ENCODE data around the gene AOX1. TPM values are rescaled to one million over a fixed set of nuclear protein-coding genes. Genes with fewer than 3 reads are reported as not detected.
"Not testable (repeated sequence)": the region's sequence is repeated elsewhere in the genome, so short reads cannot be mapped to it uniquely, and the experiment has no call there.

AOX1 gene
- total and polyA plus RNA-seq, 8 donors: 17.8 to 181 (median 120) TPM

DNA sequence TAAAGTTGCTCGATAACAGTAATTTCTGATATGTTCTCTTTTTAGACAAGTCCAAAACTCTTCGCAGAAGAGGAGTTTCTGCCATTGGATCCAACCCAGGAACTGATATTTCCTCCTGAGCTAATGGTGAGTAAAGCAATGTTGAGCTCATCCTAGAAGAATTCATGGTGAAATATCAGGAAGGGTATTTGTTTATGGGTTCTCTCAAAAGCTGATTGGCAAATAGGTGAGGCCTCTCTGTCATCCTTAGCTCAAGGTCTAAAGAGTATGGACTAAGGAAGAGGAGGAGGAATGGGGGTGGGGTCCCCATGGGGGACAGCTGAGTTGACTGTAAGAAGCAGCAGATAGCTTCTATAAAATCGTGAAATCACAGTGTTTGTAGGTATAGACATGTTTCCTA lies 18.2 kb downstream of the AOX1 start:
- FAIRE-seq (no peak), DNase-seq (no peak), ATAC-seq (peak in 2 of 4 donors; percentile 71 to 80)
- no peaks in the 10 kb centered on the region for H3K4me1 ChIP-seq
- H3K36me3 ChIP-seq: peaks cover under 1 to 47% (median 26%) of the 10 kb centered on the region in 3 donors
- 70 to 78% methylated on average over 3 of the region's 3 CpGs for WGBS, 2 donors
- TF ChIP-seq, protein P1, sequence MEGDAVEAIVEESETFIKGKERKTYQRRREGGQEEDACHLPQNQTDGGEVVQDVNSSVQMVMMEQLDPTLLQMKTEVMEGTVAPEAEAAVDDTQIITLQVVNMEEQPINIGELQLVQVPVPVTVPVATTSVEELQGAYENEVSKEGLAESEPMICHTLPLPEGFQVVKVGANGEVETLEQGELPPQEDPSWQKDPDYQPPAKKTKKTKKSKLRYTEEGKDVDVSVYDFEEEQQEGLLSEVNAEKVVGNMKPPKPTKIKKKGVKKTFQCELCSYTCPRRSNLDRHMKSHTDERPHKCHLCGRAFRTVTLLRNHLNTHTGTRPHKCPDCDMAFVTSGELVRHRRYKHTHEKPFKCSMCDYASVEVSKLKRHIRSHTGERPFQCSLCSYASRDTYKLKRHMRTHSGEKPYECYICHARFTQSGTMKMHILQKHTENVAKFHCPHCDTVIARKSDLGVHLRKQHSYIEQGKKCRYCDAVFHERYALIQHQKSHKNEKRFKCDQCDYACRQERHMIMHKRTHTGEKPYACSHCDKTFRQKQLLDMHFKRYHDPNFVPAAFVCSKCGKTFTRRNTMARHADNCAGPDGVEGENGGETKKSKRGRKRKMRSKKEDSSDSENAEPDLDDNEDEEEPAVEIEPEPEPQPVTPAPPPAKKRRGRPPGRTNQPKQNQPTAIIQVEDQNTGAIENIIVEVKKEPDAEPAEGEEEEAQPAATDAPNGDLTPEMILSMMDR (IDR thresholded peaks at IDR 0.05): no peak
- no peaks in the 10 kb centered on the region for H3K9me3 ChIP-seq
- H3K27me3 ChIP-seq: no peaks in the 10 kb centered on the region
- intact Hi-C loops (cut with DNase I): no loop called here
- no peak overlapping the region for H3K27ac ChIP-seq
- no peak overlapping the region for H3K4me3 ChIP-seq

- H3K27ac ChIP-seq: no peak overlapping the region
- intact Hi-C loops (cut with DNase I): no loop called here
- FAIRE-seq (no peak), DNase-seq (no peak), ATAC-seq (no peak)
- peaks cover 4 to 46% (median 24%) of the 10 kb centered on the region in 3 donors for H3K36me3 ChIP-seq
- TF ChIP-seq, protein P1 (IDR thresholded peaks at IDR 0.05): no peak
- WGBS, 2 donors: 87 to 88% methylated on average over 5 of the region's 5 CpGs
- no peaks in the 10 kb centered on the region for H3K4me1 ChIP-seq
- H3K4me3 ChIP-seq: no peak overlapping the region
- no peaks in the 10 kb centered on the region for H3K9me3 ChIP-seq
- H3K27me3 ChIP-seq: no peaks in the 10 kb centered on the region
These were observed 18.9 kb downstream of the AOX1 start for GRCh38 chr2:200604571-200605255.

- intact Hi-C loops (cut with DNase I): no loop called here
- Histone ChIP-seq H3K4me3 (no peak overlapping the region), H3K36me3 (peaks cover 4 to 58% (median 19%) of the 10 kb centered on the region in 3 donors), H3K27ac (no peak overlapping the region), H3K27me3 (no peaks in the 10 kb centered on the region), H3K4me1 (no peaks in the 10 kb centered on the region), H3K9me3 (no peaks in the 10 kb centered on the region)
- DNase-seq (no peak), ATAC-seq (no peak), FAIRE-seq (no peak)
- 42 to 60% methylated on average over 3 of the region's 3 CpGs for WGBS, 2 donors
- TF ChIP-seq, protein P1 (IDR thresholded peaks at IDR 0.05): no peak
These were observed 22.7 kb downstream of the AOX1 start for GRCh38 chr2:200608341-200609027.

GRCh38 chr2:200609028-200609614 lies 23.3 kb downstream of the AOX1 start:
- H3K36me3 ChIP-seq: peaks cover 4 to 58% (median 19%) of the 10 kb centered on the region in 3 donors
- FAIRE-seq (no peak), ATAC-seq (peak in 3 of 4 donors; percentile 25 to 36 (median 36))

GRCh38 chr2:200610217-200610616 lies 24.4 kb downstream of the AOX1 start:
- H3K4me3 ChIP-seq; DNase-seq; ATAC-seq; FAIRE-seq; H3K27me3 ChIP-seq; H3K9me3 ChIP-seq; H3K4me1 ChIP-seq; H3K27ac ChIP-seq; intact Hi-C loops (cut with DNase I): not testable (repeated sequence)
- peaks cover 4 to 61% (median 19%) of the 10 kb centered on the region in 3 donors for H3K36me3 ChIP-seq
- WGBS, 2 donors: 93 to 94% methylated on average over 3 of the region's 3 CpGs

More at GRCh38 chr2:200609028-200609614, 23.3 kb downstream of the AOX1 start:
- Histone ChIP-seq H3K4me3 (no peak overlapping the region), H3K4me1 (no peaks in the 10 kb centered on the region), H3K27me3 (no peaks in the 10 kb centered on the region), H3K27ac (no peak overlapping the region), H3K9me3 (no peaks in the 10 kb centered on the region)
- DNase-seq: no peak
- TF ChIP-seq, protein P1 (IDR thresholded peaks at IDR 0.05): no peak
- intact Hi-C loops (cut with DNase I): no loop called here

Data from pancreas (tissue), 10 donors.